Measurements from ENCODE around the gene IFNL4.
"Not testable (repeated sequence)": the region's sequence is repeated elsewhere in the genome, so short reads cannot be mapped to it uniquely, and the experiment has no call there.

The IFNL4 gene

DNA sequence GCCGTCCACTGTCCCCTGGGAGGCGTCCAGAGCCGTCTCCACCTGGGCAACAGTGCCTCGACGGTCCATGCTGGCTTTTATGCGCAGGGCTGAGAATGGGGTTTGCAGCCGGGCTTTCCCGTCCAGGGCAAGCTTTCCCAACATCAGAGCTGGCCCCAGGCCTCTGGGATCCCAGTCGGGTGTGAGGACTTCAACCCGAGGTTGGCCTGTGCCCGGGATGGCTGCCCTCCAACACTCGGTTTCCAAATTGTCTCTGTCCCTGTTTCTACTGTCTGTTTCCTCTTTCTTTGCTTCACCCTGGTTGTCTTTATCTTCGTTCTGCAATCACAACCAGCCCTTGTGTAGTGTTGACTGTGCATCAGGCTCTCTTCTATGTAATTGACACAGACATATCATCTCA, at the start of gene IFNL4:
IFNL4 (minus strand) TSS at position 51 of the 400 bp plus-strand sequence.
- no peak for TF ChIP-seq POLR2A (IDR thresholded peaks at IDR 0.05; ENCODE audit: low read length)
- no peak for TF ChIP-seq GATA1 (IDR thresholded peaks at IDR 0.05; ENCODE audit: low read depth, low read length)

DNA sequence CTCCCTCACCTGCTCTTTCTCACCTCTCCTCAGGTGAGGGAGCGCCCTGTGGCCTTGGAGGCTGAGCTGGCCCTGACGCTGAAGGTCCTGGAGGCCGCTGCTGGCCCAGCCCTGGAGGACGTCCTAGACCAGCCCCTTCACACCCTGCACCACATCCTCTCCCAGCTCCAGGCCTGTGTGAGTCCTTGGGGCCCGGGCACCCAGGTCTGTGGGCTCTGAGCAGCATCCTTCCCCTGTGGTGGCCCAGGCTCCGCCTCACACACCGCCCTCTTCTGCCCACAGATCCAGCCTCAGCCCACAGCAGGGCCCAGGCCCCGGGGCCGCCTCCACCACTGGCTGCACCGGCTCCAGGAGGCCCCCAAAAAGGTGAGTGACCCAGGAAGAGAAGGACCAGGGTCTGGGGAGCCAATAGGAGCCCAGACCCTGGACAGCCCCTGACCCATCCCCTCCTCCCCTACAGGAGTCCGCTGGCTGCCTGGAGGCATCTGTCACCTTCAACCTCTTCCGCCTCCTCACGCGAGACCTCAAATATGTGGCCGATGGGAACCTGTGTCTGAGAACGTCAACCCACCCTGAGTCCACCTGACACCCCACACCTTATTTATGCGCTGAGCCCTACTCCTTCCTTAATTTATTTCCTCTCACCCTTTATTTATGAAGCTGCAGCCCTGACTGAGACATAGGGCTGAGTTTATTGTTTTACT, 49.4 kb upstream of the IFNL4 start:
- TF ChIP-seq GATA1 (IDR thresholded peaks at IDR 0.05; ENCODE audit: low read depth, low read length) (no peak), POLR2A (IDR thresholded peaks at IDR 0.05; ENCODE audit: low read length) (no peak)
- no peak for DNase-seq

More for the DNA sequence above, at the start of gene IFNL4:
- no peak for DNase-seq

DNA sequence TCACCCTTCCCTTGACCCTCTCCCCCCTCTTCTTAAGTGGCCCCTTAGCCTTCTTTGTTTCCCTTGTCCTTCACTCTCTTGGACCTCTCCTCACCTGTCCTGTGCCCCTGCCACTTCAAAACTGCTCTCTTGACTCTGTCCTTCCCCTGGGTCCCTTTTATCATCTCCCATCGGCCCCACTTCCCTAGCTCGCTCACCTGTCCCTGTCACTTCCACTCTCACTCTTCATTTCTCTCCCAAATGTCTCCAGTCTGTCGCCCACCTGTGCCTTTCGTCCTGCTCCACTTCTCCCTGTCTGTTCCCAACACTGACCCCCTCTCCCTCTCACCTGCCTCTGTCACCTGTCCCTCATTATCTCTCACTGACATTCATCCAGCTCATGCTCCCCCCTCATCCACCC, 48.2 kb upstream of the IFNL4 start:
- DNase-seq = no peak
- no peak for TF ChIP-seq GATA1 (IDR thresholded peaks at IDR 0.05; ENCODE audit: low read depth, low read length)
- TF ChIP-seq POLR2A (IDR thresholded peaks at IDR 0.05; ENCODE audit: low read length) = no peak

DNA sequence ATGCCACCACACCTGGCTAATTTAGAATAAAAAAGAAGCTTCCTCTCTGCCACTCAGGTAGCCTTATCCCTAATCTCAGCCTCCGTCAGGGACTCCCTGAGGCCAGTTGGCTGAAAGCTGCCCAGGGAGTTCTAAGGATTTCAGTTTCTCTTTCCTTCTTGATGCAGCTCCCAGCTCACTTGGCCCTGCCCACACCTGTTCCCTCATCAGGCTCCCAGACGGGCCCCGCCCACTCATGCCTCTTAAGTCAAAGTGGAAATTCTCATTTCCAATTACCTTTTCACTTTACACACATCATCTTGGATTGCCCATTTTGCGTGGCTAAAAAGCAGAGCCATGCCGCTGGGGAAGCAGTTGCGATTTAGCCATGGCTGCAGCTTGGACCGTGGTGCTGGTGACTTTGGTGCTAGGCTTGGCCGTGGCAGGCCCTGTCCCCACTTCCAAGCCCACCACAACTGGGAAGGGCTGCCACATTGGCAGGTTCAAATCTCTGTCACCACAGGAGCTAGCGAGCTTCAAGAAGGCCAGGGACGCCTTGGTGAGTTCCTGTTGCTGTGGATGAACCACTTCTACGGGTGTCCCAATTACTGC, 47.5 kb upstream of the IFNL4 start, which contains the start of gene IFNL1:
IFNL1 (plus strand) TSS at position 353 of the 591 bp plus-strand sequence; CDS start at position 368, 15 bp downstream.
- TF ChIP-seq GATA1 (IDR thresholded peaks at IDR 0.05; ENCODE audit: low read depth, low read length) (no peak), POLR2A (IDR thresholded peaks at IDR 0.05; ENCODE audit: low read length) (no peak)
- DNase-seq = no peak

DNA sequence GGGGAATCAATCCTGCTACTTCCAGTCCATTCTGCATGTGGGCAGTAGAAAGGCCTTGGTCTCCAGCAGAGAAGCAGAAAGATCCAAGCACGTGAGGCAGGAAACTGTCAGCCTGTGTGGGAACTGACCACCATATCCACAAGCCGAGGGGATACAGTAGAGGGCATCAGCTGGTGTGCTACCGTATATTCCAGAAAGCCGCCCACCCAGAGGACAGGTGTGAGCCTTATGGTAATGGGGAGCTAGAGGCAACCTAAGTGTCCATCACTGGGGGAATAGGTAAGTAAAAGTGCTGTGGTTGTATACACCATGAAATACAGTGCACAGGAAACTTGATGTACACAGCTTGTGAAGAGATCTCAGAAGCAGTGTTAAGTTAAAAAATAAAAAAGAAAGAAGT, 44.7 kb upstream of the IFNL4 start:
- TF ChIP-seq POLR2A (IDR thresholded peaks at IDR 0.05; ENCODE audit: low read length) = no peak
- TF ChIP-seq GATA1 (IDR thresholded peaks at IDR 0.05; ENCODE audit: low read depth, low read length) = no peak
- no peak for DNase-seq

DNA sequence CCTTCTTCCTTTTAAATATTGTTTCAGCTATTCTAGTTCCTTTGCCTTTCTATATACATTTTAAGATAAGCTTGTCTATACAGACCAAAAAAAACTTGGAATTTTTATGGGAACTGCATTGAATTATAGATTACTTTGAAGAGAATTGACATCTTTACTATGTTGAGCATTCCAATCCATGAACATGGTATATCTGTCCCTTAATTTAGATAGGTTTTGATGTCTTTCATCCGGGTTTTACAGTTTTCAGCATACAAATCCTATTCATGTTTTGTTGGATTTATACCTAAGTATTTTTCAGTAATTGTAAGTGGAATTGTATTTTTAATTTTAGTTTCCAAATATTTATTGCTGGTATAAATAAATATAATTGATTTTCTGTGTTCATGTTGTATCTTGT, 35.4 kb upstream of the IFNL4 start:
- no peak for TF ChIP-seq GATA1 (IDR thresholded peaks at IDR 0.05; ENCODE audit: low read depth, low read length)
- no peak for TF ChIP-seq POLR2A (IDR thresholded peaks at IDR 0.05; ENCODE audit: low read length)
- no peak for DNase-seq

DNA sequence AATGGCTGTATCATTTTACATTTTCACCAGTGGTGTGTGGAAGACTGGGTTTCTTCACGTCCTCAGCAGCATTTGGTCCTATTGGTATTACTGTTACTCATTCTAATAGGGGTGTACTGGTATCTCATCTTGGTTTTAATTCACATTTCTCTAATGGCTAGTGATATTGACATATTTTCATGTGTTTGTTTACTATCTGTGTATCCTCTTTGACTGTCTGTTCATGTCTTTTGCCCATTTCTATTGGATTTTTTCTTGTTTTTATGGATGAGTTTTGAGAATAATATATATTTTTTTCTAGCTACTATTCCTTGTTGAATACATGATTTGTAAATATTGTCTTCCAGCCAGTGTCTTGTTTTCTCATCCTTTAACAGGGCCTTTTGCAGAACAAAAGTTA, 33.4 kb upstream of the IFNL4 start:
- TF ChIP-seq POLR2A (IDR thresholded peaks at IDR 0.05; ENCODE audit: low read length) = no peak
- no peak for TF ChIP-seq GATA1 (IDR thresholded peaks at IDR 0.05; ENCODE audit: low read depth, low read length)
- no peak for DNase-seq

DNA sequence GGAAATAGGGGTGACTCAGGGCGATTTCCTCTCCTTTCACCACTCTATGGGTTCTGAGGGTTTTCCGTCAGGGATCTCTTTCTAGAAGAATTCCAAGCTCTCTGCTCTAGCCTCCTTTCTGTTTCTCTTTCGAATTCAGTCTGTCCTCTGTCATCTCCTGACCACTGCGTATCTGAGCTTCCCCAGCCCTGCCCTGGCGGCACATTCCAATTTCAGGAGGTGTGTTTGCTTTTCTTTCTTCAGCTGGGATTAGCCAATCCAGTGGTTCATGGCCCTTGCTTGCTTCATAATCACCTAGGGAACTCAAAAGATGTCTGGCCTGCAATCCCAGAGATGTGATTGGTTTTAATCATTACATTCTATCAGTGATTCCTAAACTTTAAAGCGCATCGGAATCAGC, 28.9 kb upstream of the IFNL4 start:
- TF ChIP-seq POLR2A (IDR thresholded peaks at IDR 0.05; ENCODE audit: low read length) (no peak), GATA1 (IDR thresholded peaks at IDR 0.05; ENCODE audit: low read depth, low read length) (no peak)

DNA sequence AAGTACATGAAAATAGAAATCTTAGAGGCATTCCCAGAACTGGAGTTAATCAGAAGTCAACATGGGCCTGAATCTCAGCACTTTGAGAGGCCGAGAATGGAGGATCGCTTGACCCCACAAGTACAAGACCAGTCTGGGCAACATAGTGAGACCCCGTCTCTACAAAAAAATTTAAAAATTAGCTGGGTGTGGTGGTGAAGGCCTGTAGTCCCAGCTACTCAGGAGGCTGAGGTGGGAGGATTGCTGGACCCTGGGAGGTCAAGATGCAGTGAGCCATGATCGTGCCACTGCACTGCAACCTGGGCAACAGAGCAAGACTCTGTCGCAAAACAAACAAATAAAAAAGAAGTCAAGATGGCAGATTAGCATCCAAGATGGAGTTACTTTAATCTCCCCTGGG, 28.1 kb upstream of the IFNL4 start:
- TF ChIP-seq GATA1 (IDR thresholded peaks at IDR 0.05; ENCODE audit: low read depth, low read length) = no peak
- no peak for TF ChIP-seq POLR2A (IDR thresholded peaks at IDR 0.05; ENCODE audit: low read length)
- DNase-seq = no peak

More for the DNA sequence above, 28.9 kb upstream of the IFNL4 start:
- DNase-seq = no peak

DNA sequence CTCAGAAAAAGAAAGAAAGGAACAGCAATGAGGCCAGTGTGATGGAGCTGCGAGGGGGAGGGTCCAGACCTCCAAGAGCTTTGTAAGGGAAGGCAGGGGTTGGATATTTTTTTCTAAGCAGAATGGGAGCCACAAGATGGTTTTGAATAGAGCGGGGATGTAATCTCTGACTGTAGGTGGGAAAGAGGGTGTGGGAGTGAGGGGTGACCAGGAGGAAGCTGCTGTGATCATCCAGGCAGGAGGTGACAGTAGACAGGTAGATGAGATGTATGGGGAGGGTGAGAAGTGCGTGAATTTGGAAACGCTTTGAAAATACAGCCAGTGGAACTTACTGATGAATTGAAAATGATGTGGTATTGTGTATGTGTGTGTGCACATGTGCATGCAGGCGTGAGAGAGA, 26.9 kb upstream of the IFNL4 start:
- DNase-seq = no peak
- TF ChIP-seq GATA1 (IDR thresholded peaks at IDR 0.05; ENCODE audit: low read depth, low read length) (no peak), POLR2A (IDR thresholded peaks at IDR 0.05; ENCODE audit: low read length) (no peak)

DNA sequence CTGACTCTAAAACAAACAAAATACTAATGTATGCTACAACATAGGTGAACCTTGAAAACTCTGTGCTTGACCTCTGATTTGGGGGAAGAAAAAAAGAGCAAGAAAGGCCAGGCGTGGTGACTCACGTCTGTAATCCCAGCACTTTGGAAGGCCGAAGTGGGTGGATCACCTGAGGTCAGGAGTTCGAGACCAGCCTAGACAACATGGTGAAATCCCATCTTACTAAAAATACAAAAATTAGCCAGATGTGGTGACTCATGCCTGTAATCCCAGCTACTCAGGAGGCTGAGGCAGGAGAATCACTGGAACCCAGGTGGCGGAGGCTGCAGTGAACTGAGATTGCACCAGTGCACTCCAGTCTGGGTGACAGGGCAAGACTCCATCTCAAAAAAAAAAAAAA, 25.2 kb upstream of the IFNL4 start:
- not testable (repeated sequence) for DNase-seq

DNA sequence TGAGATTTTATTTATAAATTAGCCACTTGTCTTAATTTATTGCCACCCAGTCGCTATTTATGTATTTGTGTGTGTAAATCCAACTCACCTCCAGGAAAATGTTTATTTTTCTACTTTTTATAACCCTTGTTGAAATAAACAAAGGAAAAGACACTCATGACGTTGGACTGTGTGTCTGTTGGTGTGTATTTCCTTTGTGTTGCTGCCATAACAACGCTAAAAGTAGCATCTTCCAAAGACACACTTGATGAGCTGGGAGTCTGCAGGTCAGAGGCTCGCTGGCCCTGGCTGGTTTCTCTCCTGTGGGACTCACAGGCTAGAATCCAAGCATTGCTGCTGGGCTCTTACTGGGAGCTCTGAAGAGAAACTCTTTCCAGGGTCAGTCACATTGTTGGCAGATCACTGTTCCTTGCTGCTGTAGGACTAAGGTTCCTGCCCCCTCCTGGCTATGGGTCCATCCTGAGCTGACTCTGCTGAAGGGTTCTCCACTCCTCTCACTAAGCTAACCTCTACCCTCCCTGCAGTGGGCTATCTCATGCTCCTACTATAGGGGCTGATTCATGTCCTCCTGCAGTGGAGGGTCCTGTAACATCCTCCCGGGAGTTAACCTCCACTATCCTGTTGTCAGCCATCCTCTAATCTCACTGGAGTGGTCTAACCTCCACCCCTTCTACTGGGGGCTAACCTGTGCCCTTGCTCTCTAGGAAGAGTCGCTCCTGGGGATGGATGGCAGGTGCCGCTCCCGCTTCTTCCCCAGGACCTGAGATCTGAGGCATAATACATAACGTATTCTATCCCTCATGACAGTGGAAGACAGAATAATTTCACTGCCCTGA, 21.6 kb upstream of the IFNL4 start:
- DNase-seq = no peak
- TF ChIP-seq GATA1 (IDR thresholded peaks at IDR 0.05; ENCODE audit: low read depth, low read length) = no peak
- TF ChIP-seq POLR2A (IDR thresholded peaks at IDR 0.05; ENCODE audit: low read length) = no peak

DNA sequence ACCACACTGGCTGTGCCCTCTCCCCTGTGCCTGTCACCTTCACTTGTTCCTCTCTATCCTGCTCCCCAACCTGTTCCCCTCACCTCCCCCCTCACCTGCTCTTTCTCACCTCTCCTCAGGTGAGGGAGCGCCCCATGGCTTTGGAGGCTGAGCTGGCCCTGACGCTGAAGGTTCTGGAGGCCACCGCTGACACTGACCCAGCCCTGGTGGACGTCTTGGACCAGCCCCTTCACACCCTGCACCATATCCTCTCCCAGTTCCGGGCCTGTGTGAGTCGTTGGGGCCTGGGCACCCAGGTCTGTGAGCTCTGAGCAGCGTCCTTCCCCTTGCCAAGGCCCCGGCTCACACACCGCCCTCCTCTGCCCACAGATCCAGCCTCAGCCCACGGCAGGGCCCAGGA, 20.7 kb upstream of the IFNL4 start:
- DNase-seq = not testable (repeated sequence)

DNA sequence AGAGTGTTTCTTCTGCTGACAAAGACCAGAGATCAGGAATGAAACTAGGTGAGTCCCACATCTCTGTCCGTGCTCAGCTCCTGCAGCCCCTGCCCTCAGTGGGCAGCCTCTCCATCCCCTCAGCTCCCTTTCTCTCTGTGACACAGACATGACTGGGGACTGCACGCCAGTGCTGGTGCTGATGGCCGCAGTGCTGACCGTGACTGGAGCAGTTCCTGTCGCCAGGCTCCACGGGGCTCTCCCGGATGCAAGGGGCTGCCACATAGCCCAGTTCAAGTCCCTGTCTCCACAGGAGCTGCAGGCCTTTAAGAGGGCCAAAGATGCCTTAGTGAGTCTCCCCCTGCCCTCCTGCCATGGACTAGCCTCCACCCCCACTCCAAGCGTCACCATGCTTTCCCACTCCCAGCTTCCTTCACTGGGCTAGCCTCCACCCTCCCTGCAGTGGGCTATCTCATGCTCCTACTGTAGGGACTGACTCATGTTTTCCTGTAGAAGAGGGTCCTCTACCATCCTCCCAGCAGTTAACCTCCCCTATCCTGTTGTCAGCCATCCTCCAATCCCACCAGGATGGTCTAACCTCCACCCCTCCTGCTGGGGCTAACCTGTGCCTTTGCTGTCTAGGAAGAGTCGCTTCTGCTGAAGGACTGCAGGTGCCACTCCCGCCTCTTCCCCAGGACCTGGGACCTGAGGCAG, 20.0 kb upstream of the IFNL4 start:
- not testable (repeated sequence) for DNase-seq

DNA sequence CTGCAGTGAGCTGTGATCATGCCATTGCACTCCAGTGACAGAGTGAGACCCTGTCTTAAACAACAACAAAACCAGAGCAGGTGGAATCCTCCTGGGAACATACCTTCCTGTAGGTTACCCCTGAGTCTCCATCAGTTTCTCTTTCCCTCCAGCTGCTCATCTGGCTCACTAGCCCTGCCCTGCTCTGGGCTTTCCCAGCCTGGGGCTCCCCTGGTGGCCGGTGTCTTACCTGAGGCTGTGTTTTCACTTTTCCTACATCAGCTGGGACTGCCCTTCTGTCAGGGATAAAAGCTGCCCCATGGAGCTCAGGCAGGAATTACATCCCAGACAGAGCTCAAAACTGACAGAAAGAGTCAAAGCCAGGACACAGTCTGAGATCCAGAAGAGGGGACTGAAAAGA, 19.4 kb upstream of the IFNL4 start, which contains the start of gene IFNL2:
IFNL2 (plus strand) TSS at position 312 of the 400 bp plus-strand sequence. CDS start 173 bp downstream, outside the sequence.
- not testable (repeated sequence) for DNase-seq

Data from erythroblast (primary cell).